ES-I3 (cell line): ENCODE measurements around the gene CDH23.

Source experiments
- H3K36me3 ChIP-seq: 2 replicates; pipeline ENCODE4 v1.6.1; 2013; ENCODE audit warnings: mild to moderate bottlenecking, low read length, control low read depth, moderate library complexity; ENCODE audit not compliant: insufficient read depth
- H3K4me1 ChIP-seq: 2 replicates; pipeline ENCODE4 v1.6.1; 2013; ENCODE audit warnings: mild to moderate bottlenecking, control low read depth, low read length; ENCODE audit not compliant: insufficient read depth
- H3K9ac ChIP-seq: 2 replicates; pipeline ENCODE4 v1.6.1; 2013; ENCODE audit warnings: low read depth, mild to moderate bottlenecking, low read length, moderate library complexity
- H3K9me3 ChIP-seq: 2 replicates; pipeline ENCODE4 v1.6.1; 2013; ENCODE audit warnings: mild to moderate bottlenecking, low read length, moderate library complexity; ENCODE audit not compliant: control insufficient read depth, insufficient read depth

CDH23 gene

DNA sequence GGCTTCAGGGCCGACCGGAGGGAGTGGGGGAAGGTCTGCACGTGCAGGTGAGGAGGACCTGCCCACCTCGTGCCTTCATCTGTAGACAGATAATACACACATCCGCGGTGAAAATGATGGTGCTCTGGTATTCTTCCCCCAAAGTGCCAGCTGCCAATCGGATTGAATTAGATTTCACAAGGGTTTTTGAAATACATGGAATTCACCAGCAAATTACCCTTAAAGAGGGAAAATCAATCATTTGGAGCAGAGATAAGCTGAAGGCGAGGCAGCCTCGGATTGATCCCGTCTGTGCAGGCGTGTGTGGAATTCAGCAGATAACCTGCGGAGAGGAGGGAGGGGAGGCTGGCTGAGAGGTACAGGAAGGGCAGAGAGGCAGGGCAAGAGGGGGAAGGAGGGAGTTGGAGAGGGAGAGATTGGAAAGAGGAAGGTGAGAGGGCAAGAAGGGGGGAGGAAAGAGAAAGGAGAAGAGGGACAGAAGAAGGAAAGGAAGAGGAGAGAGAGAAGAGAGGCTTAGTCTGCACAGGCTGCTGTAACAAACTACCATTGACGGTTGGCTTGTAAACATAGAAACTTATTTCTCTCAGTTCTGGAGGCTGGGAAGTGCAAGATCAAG lies 238.6 kb downstream of the CDH23 start:
- H3K9ac ChIP-seq, result no peak overlapping the region
- no peaks in the 10 kb centered on the region for H3K9me3 ChIP-seq
- no peaks in the 10 kb centered on the region for H3K36me3 ChIP-seq
- H3K4me1 ChIP-seq, result peaks cover 57% of the 10 kb centered on the region

DNA sequence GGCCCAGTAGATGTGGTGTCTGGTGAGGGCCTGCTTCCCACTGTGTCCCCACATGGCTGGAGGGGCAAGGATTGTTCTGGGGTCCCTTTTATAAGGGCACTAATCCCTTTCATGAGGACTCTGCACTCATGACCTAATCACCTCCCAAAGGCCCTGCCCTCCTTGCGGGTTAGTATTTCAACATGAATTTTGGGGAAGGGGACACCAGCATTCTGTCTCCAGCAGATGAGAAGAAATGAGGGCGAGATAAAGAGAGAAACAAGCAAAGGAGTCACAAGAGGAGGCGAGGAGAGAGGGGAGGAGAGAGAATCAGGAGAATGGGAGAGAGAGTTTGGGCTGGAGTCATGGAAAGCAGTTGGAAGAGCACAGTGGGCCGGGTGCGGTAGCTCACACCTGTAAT lies 239.1 kb downstream of the CDH23 start:
- Histone ChIP-seq H3K9ac (no peak overlapping the region), H3K4me1 (peaks cover 53% of the 10 kb centered on the region), H3K36me3 (no peaks in the 10 kb centered on the region), H3K9me3 (no peaks in the 10 kb centered on the region)

GRCh38 chr10:71636588-71636987 lies 239.9 kb downstream of the CDH23 start:
- no peak overlapping the region for H3K9ac ChIP-seq
- H3K36me3 ChIP-seq, result no peaks in the 10 kb centered on the region
- no peaks in the 10 kb centered on the region for H3K9me3 ChIP-seq
- H3K4me1 ChIP-seq, result peaks cover 54% of the 10 kb centered on the region

DNA sequence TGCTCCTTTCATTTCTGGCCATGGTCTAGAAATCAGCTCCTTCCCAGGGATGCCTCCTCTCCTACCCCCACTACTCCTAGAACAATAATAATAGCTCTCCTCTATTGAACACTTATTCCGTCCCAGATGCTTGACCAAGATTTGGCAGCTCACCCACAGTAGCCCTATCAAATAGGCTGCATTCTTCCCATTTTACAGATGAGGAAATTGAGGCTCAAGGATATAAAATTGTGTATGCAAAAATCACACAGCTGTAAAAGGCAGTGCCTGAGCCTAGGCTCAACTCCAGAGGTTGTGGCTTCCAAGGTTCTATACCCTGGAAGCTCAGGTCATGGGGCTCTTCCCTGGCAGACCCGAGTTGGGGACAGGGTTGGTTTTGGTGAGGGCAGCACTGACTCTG lies 240.6 kb downstream of the CDH23 start:
- Histone ChIP-seq H3K9me3 (no peaks in the 10 kb centered on the region), H3K9ac (no peak overlapping the region), H3K36me3 (no peaks in the 10 kb centered on the region), H3K4me1 (peaks cover 47% of the 10 kb centered on the region)

GRCh38 chr10:71638064-71638821 lies 241.5 kb downstream of the CDH23 start:
- peaks cover 50% of the 10 kb centered on the region for H3K4me1 ChIP-seq
- H3K36me3 ChIP-seq, result no peaks in the 10 kb centered on the region
- no peak overlapping the region for H3K9ac ChIP-seq
- H3K9me3 ChIP-seq, result no peaks in the 10 kb centered on the region

DNA sequence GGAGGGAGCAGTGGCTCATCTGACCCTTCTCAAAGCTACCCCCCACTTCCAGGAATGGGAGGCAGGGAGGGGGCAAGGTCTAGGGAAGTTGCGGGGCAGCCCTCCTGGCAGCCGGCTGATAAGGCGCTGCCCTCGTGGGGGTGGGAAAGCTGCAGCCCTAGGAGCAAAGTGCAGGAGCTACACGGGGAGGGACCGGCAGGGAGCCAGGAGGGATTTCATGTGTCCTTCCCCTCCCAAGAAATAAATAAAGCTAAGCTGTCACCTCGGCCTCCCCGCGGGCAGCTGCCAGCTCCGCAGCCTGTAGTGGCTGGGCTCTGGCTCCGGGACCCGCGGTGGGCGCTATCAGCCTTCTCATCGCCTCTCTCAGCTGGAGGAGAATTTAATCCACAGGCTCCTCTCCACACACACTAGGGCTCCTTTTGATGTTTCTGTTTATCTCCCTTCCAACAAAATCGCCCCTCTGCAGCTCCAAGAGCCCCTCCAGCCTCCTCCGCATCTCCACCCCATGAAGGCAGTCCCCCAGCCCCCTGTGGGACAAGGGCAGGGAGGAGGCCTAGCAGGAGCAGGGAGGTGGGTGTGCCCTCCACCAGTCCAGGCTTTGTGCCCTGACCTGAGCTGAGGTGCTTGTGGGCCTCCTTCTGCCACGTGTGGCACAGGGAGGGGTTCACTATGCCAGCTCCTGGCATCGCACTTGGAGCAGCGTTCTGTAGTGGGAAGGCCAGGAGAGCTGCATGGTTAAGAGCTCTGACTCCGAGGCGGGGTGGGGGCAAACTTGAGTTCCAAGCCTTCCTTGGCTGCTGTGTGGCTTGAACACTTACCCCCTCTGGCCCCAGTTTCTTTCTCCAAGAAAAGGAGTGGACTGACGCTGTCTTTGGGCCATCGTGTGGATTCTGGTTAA lies 242.4 kb downstream of the CDH23 start:
- Histone ChIP-seq H3K9ac (no peak overlapping the region), H3K4me1 (peaks cover 44% of the 10 kb centered on the region), H3K36me3 (no peaks in the 10 kb centered on the region), H3K9me3 (no peaks in the 10 kb centered on the region)

GRCh38 chr10:71640607-71641006 lies 243.9 kb downstream of the CDH23 start:
- no peaks in the 10 kb centered on the region for H3K36me3 ChIP-seq
- H3K4me1 ChIP-seq, result peaks cover 30% of the 10 kb centered on the region
- no peaks in the 10 kb centered on the region for H3K9me3 ChIP-seq
- no peak overlapping the region for H3K9ac ChIP-seq

DNA sequence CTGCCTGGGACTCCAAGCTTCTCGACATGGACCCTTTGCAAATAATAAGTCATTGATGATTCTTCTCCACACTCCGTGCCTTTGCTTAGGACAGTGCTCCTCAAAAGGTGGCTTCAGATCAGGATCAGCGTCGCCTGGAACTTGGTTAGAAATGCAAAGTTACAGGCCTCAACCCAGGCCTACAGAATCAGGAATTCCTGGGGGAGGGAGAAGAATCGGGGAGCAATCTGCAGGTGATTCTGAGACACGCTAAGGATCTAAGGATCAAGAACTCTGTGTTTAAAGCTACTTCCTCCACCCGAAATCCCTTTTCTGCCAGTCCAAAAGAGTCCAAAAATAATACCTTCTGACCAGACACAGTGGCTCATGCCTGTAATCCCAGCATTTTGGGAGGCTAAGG lies 244.7 kb downstream of the CDH23 start:
- Histone ChIP-seq H3K36me3 (no peaks in the 10 kb centered on the region), H3K4me1 (peaks cover 26% of the 10 kb centered on the region), H3K9me3 (no peaks in the 10 kb centered on the region), H3K9ac (no peak overlapping the region)

- Histone ChIP-seq H3K36me3 (no peaks in the 10 kb centered on the region), H3K9me3 (no peaks in the 10 kb centered on the region), H3K4me1 (peaks cover 26% of the 10 kb centered on the region), H3K9ac (no peak overlapping the region)
Measured at GRCh38 chr10:71641986-71642385, 245.3 kb downstream of the CDH23 start.

DNA sequence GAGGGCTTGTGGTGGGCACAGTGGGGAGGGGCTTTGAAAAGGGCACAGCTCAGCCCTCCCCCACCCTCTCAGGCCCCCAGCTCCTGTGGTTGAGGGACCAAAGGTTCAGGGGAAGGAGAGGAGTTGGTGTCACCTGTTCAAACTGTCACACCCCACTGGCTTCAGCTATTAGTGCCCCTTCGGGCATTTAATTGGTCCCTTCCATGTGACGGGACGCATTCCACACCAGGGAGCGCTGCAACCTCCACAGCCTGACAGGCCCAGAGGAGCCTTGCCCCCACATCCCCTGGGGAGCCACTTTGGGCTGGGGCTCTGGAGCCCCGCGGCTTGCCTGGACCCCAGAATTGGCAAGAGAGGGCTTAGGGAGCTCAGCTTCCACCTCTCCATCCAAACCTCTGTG lies 247.2 kb downstream of the CDH23 start:
- H3K36me3 ChIP-seq, result no peaks in the 10 kb centered on the region
- no peaks in the 10 kb centered on the region for H3K9me3 ChIP-seq
- H3K9ac ChIP-seq, result no peak overlapping the region
- peaks cover 23% of the 10 kb centered on the region for H3K4me1 ChIP-seq

DNA sequence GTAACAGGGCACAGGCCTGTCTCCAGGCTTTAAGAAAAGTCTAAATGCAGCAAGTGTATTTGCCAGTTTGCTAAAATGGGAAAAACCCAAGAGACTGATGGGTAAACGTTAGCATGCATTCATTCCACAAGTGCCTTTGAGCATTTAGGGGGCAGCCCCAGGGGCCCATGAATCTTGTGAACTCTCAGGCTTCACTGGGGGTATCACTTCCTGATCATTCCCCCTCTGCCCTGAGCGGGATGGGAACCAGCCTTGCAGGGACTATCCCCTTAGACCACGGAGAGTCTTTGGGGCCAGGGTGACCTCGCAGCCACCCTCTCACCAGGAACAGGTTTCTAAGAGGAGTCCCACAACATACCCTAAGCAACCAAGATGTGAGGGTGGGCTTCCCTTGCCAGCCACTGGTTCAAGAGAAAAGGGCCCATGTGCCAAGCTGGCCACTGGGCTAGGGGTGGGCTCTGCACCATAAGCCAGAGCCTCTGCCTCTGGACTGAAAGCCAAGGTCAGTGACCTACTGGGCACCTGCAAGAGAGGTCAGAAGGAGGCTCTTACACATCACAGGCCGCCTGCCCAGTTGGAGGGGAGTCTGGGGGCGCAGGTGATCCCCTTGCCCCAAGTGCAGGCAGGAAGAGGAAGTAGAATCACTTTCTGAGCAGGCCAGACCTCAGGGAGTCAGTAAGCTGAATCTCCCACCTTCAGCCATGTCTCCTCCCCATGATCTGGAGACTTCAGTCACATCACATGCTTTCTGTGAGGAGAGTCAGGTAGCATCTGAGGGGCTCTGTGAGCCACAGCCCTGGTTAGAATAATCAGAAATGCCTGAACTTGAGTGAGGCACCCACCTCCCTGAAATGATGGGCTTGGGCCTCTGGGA lies 247.8 kb downstream of the CDH23 start:
- Histone ChIP-seq H3K9ac (no peak overlapping the region), H3K36me3 (no peaks in the 10 kb centered on the region), H3K4me1 (peaks cover 19% of the 10 kb centered on the region), H3K9me3 (no peaks in the 10 kb centered on the region)

- Histone ChIP-seq H3K36me3 (no peaks in the 10 kb centered on the region), H3K9ac (no peak overlapping the region), H3K4me1 (peaks cover 19% of the 10 kb centered on the region), H3K9me3 (no peaks in the 10 kb centered on the region)
Measured at GRCh38 chr10:71645185-71645584, 248.5 kb downstream of the CDH23 start.

GRCh38 chr10:71646037-71646436 lies 249.3 kb downstream of the CDH23 start:
- Histone ChIP-seq H3K36me3 (no peaks in the 10 kb centered on the region), H3K9me3 (no peaks in the 10 kb centered on the region), H3K9ac (no peak overlapping the region), H3K4me1 (peaks cover 16% of the 10 kb centered on the region)
